ENCODE measurements around the gene PRPH. TPM values are rescaled to one million over a fixed set of nuclear protein-coding genes. Genes with fewer than 3 reads are reported as not detected.

Gene PRPH
- total RNA-seq, 1 donor from 2014 or later, result 7.3 TPM

GRCh38 chr12:49340971-49341776, 46.2 kb downstream of the PRPH start:
- no peak for DNase-seq (ENCODE audit: extremely low spot score, unreplicated experiment)
- Mint-ChIP-seq H3K36me3 (no peaks in the 10 kb centered on the region), H3K27ac (no peak overlapping the region), H3K9me3 (no peaks in the 10 kb centered on the region), H3K4me1 (ENCODE audit: unreplicated experiment) (peaks cover 39% of the 10 kb centered on the region), H3K27me3 (peaks cover 88% of the 10 kb centered on the region), H3K4me3 (peak overlapping the region; percentile 59)
- TF ChIP-seq CTCF (conservative IDR thresholded peaks at IDR 0.05), result no peak

- TF ChIP-seq CTCF (conservative IDR thresholded peaks at IDR 0.05), result no peak
- H3K27me3 Mint-ChIP-seq, result peaks cover 90% of the 10 kb centered on the region
- no peak for DNase-seq (ENCODE audit: extremely low spot score, unreplicated experiment)
- peaks cover 39% of the 10 kb centered on the region for H3K4me1 Mint-ChIP-seq (ENCODE audit: unreplicated experiment)
- no peak overlapping the region for H3K27ac Mint-ChIP-seq
- no peak overlapping the region for H3K4me3 Mint-ChIP-seq
- H3K9me3 Mint-ChIP-seq, result no peaks in the 10 kb centered on the region
- H3K36me3 Mint-ChIP-seq, result no peaks in the 10 kb centered on the region
Measured at GRCh38 chr12:49341777-49342065, 46.8 kb downstream of the PRPH start.

GRCh38 chr12:49342066-49342913, 47.3 kb downstream of the PRPH start:
- H3K27ac Mint-ChIP-seq, result peak overlapping the region; percentile 64
- no peaks in the 10 kb centered on the region for H3K9me3 Mint-ChIP-seq
- peaks cover 90% of the 10 kb centered on the region for H3K27me3 Mint-ChIP-seq
- H3K4me1 Mint-ChIP-seq (ENCODE audit: unreplicated experiment), result peaks cover 40% of the 10 kb centered on the region
- H3K36me3 Mint-ChIP-seq, result no peaks in the 10 kb centered on the region
- peak; percentile 94 for DNase-seq (ENCODE audit: extremely low spot score, unreplicated experiment)
- peak; percentile 100 for TF ChIP-seq CTCF (conservative IDR thresholded peaks at IDR 0.05)
- peak overlapping the region; percentile 84 for H3K4me3 Mint-ChIP-seq

GRCh38 chr12:49342914-49343731, 48.2 kb downstream of the PRPH start:
- no peak for TF ChIP-seq CTCF (conservative IDR thresholded peaks at IDR 0.05)
- H3K4me3 Mint-ChIP-seq, result peak overlapping the region; percentile 84
- peaks cover 88% of the 10 kb centered on the region for H3K27me3 Mint-ChIP-seq
- no peak for DNase-seq (ENCODE audit: extremely low spot score, unreplicated experiment)
- H3K9me3 Mint-ChIP-seq, result no peaks in the 10 kb centered on the region
- peak overlapping the region; percentile 64 for H3K27ac Mint-ChIP-seq
- no peaks in the 10 kb centered on the region for H3K36me3 Mint-ChIP-seq
- peaks cover 33% of the 10 kb centered on the region for H3K4me1 Mint-ChIP-seq (ENCODE audit: unreplicated experiment)

GRCh38 chr12:49344486-49345050, 49.6 kb downstream of the PRPH start:
- peak overlapping the region; percentile 28 for H3K4me3 Mint-ChIP-seq
- H3K36me3 Mint-ChIP-seq, result no peaks in the 10 kb centered on the region
- H3K4me1 Mint-ChIP-seq (ENCODE audit: unreplicated experiment), result peaks cover 21% of the 10 kb centered on the region
- H3K27ac Mint-ChIP-seq, result no peak overlapping the region
- no peak for TF ChIP-seq CTCF (conservative IDR thresholded peaks at IDR 0.05)
- H3K27me3 Mint-ChIP-seq, result peaks cover 85% of the 10 kb centered on the region
- no peak for DNase-seq (ENCODE audit: extremely low spot score, unreplicated experiment)
- no peaks in the 10 kb centered on the region for H3K9me3 Mint-ChIP-seq
